ENCODE data around the gene NKX2-2.
"Not testable (repeated sequence)": the region's sequence is repeated elsewhere in the genome, so short reads cannot be mapped to it uniquely, and the experiment has no call there.

The NKX2-2 gene

DNA sequence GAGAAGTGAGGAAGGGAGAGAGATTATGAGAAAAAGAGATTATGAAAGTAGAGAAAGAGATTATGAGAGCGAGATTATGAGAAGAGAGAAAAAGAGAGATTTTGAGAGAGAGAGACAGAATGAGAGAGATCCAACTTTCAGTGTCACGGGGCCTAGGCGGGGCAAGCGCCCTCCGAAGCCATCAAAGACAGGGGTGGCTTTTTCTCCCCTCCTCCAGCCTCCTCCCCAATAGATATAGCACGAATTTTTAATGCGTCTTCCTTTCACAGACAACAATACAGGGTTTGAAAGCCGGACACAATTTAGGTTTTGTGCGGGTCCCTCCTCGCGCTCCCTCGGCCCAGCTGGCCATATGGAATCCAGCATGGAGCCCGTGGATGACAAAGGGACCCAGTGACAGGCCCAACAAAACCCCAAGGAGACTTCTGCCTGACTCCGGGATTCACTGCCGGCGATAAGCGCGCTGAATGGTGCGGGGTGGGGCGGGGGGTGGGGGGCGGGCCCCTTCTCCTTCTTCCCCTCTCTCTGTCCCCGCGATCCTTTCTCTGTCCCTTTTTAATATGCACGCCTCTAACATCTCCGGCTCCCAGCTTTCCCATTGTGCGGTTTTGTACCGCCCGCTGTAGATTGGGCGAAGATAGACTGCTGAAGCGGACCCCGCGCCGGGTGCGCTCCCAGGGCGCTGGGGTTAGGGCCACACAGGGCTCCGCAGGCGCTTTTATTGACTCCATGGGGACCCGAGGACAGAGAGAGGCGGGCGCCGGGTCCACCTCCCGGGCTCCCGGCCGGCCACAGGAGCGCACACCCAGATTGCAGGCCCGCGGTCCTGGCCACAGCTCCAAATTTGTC, 5.4 kb downstream of the NKX2-2 start:
- TF ChIP-seq POLR2A (IDR thresholded peaks at IDR 0.05; ENCODE audit: low read depth, low read length) = no peak
- FAIRE-seq (no peak), DNase-seq (ENCODE audit: insufficient read length, low spot score) (no peak)

DNA sequence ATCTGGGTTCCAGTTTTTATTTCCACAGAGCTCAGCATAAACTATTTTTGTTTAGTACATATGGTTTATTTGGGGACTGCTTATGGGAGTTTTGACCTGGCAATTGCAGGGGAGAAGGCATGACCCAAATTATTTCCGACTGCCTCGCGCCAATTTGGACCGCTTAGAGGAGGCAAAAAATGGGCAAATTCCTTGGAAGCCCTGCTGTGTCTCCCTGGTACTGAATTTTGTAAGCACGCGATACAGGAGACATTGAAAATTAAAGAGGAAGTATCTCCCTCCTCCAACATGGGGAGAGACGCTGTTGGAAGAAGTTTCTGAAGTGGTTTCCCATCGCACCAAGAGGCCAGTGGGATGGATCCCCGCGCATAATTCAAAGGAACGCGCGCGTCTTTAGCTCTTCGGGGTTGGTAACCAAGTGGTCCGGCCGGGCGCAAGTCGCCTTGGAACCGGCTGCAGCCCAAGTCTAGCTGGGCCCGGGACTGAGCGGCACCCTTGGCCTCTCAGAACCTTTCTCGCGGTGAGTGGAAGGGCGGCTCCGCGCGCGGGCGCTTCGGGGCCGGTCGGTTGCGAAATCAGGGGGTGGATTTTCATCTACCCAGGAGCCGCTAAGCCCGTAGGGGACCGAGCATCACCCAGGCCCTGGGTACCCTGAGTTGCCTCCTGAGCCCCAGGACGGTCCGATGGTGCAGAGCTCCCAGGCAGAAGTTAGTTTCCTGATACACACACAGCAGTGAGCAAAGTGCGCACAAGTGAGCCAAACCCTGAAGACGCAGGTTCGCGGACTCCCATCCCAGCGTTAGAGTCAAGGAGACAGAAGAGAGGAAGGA, 6.2 kb downstream of the NKX2-2 start:
- no peak for TF ChIP-seq POLR2A (IDR thresholded peaks at IDR 0.05; ENCODE audit: low read depth, low read length)
- DNase-seq (ENCODE audit: insufficient read length, low spot score) (no peak), FAIRE-seq (no peak)

DNA sequence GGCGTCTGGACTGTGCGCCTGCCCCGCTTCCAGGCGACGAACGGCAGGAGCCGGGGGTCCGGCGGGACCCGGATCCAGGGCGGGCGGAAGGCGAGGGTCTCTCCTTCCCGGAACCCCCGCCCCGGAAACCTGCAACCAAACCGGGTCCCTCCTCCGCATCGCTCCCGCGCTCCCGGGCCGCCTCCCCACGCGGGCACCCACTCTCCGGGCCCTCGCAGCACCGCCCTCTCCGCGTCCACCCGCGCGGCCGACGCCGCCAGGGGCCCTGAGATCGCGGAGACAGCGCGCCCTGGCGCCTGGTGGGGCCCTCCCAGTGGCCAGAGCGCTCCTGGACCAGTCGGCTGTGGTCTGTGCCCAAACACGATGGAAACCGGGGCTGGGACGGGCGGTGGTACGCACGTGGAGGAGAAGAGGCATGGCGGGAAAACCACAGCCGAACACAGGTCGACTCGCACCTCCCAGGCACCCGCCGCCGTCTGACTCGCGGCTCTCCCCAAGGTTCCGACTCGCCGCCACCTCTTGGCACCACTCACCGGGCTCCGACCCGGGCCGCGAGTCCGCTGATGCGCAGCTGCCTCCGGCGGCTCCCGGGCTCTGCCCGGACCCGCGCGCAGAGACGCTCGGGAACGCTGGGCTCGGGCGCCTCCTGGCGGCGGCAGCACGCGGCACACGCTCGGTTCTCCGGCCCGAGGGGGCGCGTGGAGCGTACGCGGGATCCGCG, 7.9 kb downstream of the NKX2-2 start:
- FAIRE-seq = no peak
- TF ChIP-seq POLR2A (IDR thresholded peaks at IDR 0.05; ENCODE audit: low read depth, low read length) = no peak
- DNase-seq (ENCODE audit: insufficient read length, low spot score) = no peak

DNA sequence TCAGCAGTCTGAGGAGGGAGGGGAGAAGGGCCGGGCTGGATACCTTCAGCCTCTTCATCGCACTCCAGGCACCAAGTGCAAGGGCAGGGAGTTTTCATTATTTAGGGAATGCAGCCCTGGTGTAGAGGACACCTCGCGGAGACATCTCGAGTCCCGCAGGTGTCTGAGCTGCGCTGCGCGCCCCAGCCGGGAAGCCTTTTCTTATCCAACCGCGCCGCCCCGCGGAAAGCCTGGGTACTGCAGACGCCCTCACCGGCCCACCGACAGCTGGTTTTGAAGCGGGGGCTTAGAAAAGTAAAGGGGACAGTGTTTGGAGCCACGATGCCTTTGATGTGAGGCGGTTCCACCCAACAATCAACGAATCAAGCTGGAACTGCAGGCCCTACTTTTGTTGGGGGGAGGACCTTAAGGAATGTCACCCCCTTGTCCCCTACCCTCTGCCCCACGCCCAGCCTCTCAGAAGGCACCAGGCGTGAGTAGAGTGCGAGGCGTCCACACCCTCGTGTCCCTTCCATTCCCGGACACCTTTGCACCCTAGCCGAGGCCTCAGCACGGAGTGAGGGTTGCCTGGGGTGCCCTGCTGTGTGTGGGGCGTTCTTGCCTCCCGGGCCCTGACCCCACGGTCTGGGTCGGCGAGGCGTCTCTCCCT, 8.6 kb downstream of the NKX2-2 start:
- DNase-seq (ENCODE audit: insufficient read length, low spot score) (peak; percentile 85), FAIRE-seq (no peak)
- no peak for TF ChIP-seq POLR2A (IDR thresholded peaks at IDR 0.05; ENCODE audit: low read depth, low read length)

DNA sequence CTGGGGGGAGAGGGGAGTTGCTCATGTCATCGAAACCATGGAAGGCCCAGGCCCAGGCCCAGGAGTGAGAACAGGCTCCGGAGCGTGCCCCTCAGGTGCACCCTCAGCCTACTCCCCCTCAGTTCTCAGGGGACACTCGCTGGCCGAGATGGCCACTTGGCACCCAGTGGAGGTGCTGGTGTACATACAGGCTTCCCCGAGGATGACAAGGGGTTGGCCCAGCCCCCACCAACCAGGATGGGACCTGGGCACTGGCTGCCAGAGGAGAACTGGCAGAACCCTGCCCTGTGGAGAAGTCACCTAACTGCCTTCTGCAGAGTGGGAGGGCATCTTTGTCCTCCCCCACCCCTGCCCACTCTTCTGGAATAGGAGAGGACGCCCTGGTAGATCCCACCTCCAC, 9.5 kb downstream of the NKX2-2 start:
- DNase-seq (ENCODE audit: insufficient read length, low spot score) (no peak), FAIRE-seq (no peak)
- TF ChIP-seq POLR2A (IDR thresholded peaks at IDR 0.05; ENCODE audit: low read depth, low read length) = no peak

DNA sequence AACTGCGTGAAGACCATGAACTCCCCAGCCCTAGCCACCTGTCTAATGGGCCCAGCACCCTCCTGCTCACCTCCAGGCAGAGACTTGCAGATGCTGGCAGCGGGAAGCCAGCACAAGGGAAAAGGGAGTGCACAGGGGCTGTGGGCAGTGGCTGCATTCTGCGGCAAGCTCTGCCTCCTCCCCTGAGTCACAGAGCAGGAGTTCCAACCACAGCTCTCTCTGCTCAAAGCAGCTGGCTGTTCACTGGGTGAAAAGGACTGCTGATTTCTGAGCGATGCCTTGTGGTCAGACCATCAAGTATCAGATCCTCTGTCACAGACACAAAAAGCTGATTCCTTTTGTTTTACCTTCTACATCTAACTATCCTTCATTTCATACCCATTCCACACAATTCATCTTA, 10.5 kb downstream of the NKX2-2 start:
- no peak for TF ChIP-seq POLR2A (IDR thresholded peaks at IDR 0.05; ENCODE audit: low read depth, low read length)
- DNase-seq (ENCODE audit: insufficient read length, low spot score) (peak; percentile 90), FAIRE-seq (peak; percentile 68)

DNA sequence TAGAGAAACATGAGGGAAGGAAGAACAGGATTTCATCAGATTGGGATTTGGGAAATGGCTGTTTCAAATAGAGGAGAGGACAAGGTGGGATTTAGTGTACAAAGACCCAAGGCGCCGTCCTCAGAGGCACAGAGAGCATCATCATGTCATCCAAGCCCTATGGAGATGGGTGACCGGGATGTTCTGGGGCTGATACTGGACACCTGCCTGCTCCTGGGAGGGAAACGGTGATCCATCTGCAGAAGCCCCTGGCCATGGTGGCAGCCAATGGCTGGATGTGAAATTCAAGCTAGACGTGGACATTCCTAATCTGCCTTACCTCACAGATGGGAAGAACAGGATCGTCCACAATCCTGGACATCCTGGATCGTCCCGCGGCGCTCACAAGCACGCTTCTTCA, 12.7 kb downstream of the NKX2-2 start:
- DNase-seq (ENCODE audit: insufficient read length, low spot score) = no peak
- TF ChIP-seq POLR2A (IDR thresholded peaks at IDR 0.05; ENCODE audit: low read depth, low read length) = no peak
- FAIRE-seq = no peak

DNA sequence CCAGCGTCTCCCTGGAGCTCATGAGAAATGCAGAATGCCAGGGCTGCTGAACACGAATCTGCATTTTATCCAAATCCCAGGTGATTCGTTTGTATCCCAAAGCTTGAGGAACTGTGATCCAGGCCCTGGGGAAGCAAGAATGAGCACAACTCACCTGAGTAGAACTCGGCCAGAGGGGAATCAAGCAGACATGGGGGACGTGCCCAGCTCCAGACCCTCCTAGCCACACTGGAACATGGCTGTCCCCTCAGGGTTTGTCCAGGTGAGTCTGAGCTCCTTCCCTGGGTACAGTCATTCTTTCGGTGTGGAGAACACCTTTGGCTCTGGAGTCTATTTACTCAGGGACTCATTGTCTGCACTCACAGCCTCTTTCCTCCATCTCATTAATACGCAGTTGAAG, 13.3 kb downstream of the NKX2-2 start:
- DNase-seq (ENCODE audit: insufficient read length, low spot score) (no peak), FAIRE-seq (no peak)
- no peak for TF ChIP-seq POLR2A (IDR thresholded peaks at IDR 0.05; ENCODE audit: low read depth, low read length)

DNA sequence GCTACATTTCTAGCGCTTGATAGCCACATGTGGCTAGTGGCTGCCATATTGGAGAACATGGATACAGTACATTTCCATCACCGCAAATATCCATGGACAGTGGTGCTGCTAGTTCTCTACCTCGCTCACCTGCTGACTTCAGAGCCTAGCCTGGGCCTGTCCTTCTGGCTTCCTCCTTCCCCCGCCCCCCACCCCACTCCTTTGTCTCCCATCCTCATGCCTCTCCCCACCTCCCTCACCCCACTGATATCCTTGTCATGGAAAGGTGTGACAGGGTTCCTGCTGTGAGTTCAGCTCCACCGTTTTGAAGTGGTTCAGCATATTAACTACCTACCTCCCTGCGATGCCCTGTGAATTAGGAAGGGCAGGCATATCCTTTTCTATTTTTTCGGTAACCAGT, 14.2 kb downstream of the NKX2-2 start:
- DNase-seq (ENCODE audit: insufficient read length, low spot score) = no peak
- TF ChIP-seq POLR2A (IDR thresholded peaks at IDR 0.05; ENCODE audit: low read depth, low read length) = no peak
- FAIRE-seq = no peak

DNA sequence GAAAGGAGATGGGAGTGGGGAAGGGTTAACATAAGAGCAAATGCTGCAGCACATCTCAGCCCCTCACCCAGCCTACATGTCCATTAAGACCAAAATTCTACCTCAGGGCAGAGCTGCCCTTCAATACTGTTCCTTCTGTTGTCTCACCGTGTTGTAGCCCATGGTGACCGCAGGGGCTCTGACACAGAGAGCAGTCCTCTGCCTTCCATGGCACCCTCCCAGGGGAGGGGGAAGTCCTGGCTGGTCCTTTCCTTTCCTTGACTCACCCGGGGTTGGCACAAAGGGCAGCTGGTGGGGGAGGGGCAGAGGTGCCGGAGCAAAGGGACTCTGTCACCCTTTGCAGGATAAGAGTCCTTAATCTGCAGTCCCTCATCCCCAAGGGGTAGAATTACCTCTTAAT, 15.2 kb downstream of the NKX2-2 start:
- no peak for DNase-seq (ENCODE audit: insufficient read length, low spot score)
- no peak for TF ChIP-seq POLR2A (IDR thresholded peaks at IDR 0.05; ENCODE audit: low read depth, low read length)
- no peak for FAIRE-seq

DNA sequence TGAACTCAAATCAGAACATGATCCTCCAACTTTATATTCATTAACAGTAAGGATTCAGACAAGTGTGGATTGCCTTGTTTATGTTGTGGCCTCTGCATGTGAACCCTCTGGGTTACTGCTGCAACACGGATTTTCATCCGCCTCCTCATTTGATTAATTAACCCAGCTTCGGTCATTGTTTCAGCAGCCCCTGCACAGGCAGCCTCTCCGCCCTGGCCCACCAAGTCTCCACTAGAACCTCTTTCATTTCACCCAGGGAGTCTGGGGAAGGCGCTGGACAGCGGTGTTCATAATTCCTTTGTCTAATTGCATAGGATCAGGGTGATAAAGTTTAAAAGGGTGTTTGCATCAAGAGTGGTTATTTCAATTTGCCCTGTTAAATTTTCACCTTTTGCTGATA, 15.7 kb downstream of the NKX2-2 start:
- TF ChIP-seq POLR2A (IDR thresholded peaks at IDR 0.05; ENCODE audit: low read depth, low read length) = no peak
- FAIRE-seq (no peak), DNase-seq (ENCODE audit: insufficient read length, low spot score) (no peak)

DNA sequence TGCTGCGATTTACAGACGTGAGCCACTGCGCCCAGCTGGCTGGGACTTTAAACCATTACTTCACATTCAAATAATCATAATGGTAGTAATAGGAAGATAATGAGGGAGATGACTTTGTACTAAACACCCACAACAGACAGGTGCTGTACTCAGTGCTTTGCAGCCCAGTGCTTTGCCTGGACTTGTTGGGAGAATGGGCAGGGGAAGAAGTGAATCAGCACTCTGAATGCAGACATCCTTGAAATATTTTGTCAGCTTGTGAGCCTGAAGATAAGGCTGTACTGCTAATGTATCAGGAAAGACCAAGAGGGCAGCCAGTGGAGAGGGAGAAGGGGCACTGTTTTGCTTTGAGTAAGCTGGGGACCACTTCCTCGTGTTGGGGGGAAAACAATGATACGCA, 17.4 kb downstream of the NKX2-2 start:
- TF ChIP-seq POLR2A (IDR thresholded peaks at IDR 0.05; ENCODE audit: low read depth, low read length) = no peak
- no peak for FAIRE-seq
- no peak for DNase-seq (ENCODE audit: insufficient read length, low spot score)

DNA sequence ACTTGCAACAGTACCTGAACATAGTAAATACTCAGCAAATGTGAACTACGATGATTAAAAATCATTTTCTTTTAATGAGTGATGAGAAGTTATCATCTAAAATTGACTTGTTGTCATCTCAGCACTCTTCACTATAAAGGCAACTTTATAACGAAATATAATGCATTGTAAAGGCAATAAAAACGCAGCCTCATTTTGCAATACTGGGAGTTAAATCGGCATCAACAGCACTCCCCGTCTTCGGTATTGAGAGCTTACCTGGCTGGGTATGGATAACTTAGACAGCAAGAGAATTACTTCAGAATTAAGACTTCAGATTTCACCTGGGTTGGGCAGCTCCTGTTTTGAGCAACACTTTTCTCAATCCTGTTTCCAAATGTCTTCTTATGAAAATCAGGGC, 20.8 kb downstream of the NKX2-2 start:
- DNase-seq (ENCODE audit: insufficient read length, low spot score) (no peak), FAIRE-seq (no peak)
- no peak for TF ChIP-seq POLR2A (IDR thresholded peaks at IDR 0.05; ENCODE audit: low read depth, low read length)

DNA sequence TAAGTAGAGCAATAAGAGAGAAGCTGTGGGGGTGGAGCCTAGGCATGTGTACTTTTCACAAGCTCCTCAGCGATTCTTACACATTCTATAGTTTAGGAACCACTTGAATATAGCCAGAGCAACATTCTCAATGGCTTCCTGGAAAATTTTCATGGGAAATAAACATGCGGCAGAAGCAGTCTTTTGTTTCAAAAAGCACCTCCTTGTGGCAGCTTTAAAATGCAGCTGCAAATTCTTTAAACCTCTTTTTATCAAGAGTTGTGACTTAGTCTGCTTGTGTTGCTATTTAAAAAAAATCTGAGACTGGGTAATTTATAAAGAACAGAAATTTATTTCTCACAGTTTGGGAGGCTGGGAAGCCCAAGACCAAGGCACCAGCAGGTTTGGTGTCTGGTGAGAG, 23.8 kb downstream of the NKX2-2 start:
- DNase-seq (ENCODE audit: insufficient read length, low spot score) (no peak), FAIRE-seq (no peak)

DNA sequence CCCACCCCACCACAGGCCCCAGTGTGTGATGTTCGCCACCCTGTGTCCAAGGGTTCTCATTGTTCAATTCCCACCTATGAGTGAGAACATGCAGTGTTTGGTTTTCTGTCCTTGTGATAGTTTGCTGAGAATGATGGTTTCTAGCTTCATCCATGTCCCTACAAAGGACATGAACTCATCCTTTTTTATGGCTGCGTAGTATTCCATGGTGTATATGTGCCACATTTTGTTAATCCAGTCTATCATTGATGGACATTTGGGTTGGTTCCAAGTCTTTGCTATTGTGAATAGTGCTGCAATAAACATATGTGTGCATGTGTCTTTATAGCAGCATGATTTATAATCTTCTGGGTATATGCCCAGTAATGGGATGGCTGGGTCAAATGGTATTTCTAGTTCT, 33.7 kb downstream of the NKX2-2 start:
- DNase-seq (ENCODE audit: insufficient read length, low spot score); FAIRE-seq: not testable (repeated sequence)

More for the DNA sequence above, 23.8 kb downstream of the NKX2-2 start:
- no peak for TF ChIP-seq POLR2A (IDR thresholded peaks at IDR 0.05; ENCODE audit: low read depth, low read length)

Measured in H54 (cell line).